GM20431 (cell line): ENCODE measurements around the gene STAG2.

ENCODE experiments used
- in situ Hi-C: fragments of 300-500 bp; cut with MseI, MboI; formaldehyde crosslinking; loops from one replicate; pipeline ENCODE4 v1.15.0; 2020; ENCODE audit warnings: low sequenced_read_pairs; ENCODE audit not compliant: unreplicated experiment

STAG2 gene

DNA sequence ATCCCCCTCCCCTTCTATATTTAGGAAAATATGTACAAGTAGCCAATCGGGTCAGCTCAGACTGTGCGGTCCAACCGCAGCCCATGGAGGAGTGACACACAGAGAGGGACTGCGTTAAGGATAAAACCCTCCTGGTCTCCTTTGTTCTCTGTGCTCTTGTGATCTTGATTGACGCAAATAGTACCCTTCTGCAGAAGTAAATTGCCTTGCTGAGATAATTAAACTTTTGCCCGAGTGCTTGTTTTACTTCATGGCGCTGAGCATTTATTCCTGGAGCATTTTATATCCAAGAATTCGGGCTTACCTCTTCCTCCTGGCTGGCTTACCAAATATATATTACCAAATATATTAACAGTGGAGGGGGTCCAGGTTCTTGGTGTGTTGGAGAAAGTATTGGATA, 184.2 kb downstream of the STAG2 start:
- in situ Hi-C loops: no loop called here

DNA sequence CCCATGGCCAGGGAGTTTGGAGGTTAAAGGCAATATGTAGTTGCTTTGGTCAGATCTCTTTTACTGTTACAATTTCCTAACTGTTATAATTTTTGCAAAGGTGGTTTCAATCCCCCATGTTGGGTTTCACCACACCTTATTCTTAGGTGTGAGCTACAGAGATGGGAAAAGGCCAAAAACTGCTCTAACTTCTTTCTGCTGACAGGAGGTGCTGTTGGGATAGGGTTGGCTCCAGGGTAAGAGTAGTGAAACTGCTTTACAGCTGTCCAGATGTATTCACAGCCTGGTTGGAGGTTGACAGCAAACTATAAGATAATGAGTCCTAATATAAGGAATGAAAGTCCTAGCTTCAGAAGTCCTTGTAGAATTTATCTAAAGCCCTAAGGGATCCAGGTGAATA, 189.7 kb downstream of the STAG2 start:
- in situ Hi-C loops: no loop called here
